NCI-H146 treated with DMSO at 0.1 percent for 48 hours (cell line): ENCODE data around the gene INPP4A.
"Not testable (repeated sequence)": the region's sequence is repeated elsewhere in the genome, so short reads cannot be mapped to it uniquely, and the experiment has no call there.

Experiments used
- DNase-seq: peaks from one replicate; lab custom pipeline; 2025; ENCODE audit not compliant: unreplicated experiment; lab: John Stamatoyannopoulos, UW

Gene INPP4A

DNA sequence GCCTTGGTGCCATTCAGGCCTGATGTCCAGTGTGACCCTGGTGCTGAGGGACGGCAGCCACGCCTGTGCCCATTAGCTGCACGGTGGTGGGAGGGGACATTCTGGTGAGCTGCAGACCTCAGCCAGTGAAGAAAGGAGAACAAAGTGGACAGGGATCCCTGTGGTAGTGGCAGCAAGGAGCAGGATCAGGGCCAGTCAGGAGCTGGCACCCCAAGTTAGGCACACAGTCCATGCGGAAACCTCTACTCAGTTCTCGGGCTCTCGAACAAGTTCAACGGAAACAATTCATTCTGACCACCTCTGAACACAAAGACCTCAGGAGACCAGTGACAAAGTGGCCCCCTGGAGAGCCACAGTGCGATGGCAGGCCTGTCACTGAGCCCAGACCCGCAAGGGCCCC lies 133.6 kb downstream of the INPP4A start:
- DNase-seq: no peak

DNA sequence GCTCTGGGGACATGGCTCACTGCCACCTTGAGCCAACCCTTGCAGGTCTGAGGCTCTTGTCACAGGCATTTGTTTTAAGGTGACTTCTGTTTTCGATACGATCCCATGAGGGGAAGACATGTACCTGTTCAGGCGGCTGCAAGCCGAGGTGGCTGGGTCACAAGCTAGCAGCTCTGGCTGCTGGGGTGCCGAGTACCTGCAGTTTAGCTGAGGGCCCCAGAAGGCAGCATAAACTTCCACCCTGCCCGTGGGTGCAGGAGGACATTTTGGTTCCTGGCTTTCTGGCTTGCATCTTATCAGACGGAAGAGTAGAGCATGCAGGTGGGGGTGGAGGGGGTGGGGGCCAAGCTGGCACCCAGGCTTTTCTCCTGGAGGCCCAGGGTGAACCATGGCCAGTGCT lies 135.3 kb downstream of the INPP4A start:
- DNase-seq: no peak

DNA sequence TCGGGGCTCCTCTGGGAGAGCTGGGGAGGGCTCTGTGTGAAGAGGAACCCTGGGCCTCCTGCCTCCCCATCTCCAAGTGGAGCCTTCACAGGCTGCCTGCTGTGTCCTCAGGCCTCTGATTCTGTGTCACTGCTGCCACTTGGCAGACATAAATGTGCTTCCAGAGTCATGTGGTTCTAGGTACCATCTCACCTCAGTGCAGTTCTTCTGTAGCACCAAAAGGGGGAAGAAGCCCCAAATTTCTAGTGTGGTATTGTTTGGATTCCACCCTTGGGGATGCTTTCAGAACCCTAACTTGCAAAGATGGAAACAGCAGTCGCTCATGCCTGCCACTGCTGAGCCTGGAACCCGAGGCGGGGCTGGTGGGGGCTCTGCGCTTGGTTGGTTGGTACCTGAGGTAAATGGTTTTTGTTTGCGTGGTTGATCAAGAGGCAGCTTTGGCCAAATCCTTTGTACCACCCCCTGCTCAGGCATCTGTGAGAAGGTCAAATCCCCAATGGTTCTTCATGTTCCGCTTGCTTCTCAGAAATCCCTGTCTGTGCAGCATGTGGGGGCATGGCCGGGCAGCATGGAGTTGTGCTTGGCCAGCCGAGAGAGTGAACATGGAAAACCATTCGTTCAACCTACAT lies 136.1 kb downstream of the INPP4A start:
- no peak for DNase-seq

DNA sequence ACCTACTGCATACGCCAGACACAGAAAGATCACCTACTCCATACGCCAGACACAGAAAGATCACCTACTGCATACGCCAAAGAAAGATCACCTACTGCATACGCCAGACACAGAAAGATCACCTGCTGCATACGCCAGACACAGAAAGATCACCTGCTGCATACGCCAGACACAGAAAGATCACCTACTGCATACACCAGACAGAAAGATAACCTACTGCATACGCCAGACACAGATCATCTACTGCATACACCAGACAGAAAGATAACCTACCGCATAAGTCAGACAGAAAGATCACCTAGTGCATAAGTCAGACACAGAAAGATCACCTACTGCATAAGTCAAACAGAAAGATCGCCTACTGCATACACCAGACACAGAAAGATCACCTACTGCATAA lies 137.9 kb downstream of the INPP4A start:
- DNase-seq: no peak

DNA sequence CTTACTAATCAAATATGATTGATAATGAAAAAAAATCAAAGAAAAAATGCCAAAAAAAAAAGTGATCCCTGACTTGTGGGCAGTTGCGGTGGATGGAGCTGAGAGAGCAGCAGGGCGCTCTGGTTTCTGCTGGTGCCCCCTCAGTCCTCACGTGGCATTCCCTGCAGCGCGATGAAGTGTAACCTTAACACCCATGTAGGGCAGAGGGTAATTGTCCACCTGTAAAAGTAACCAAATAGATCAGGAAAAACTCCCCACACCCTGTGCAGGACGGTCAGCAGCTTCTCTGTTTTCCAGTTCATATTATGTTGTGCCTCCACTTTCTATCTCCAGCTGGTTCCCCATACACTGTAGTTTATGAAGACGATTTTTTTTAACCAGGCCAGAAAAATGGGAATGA lies 138.6 kb downstream of the INPP4A start:
- no peak for DNase-seq

DNA sequence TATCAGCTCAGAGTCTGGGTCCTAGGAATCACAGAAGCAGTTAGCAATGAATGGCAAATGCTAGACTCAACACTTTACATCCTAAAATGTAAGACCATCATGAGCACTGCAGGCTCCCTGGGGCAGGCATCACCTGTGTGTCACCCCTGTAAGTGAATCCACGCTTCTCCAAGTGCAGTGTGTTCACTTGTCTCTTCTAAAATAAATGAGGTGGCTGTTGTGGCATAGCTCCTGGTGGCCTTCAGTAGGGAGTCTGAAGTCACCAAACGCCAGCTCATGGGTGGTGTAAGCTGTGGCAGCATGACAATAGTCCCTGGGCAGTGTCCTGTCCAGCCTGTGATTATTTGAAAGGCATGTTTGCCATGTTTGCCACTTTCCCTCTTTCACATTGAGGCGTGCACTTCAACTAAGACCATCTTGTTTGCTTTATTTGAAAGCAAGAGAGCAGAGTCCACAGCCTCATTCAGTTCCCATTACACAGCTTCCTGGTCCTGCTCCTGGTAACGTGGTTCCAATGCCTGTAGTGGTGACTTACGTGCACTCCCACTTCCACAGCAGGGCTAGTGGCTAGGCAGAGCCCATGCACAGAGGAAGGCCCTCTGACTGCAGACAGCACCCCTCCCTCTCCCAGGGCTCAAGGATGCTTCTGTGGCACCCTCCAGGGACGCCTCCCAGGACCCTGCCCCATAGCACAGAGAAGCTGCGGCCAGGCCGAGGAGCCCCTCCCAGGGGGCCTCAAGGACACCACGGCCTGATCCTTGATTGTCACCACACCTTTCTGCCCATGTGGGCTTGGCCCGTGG lies 139.4 kb downstream of the INPP4A start:
- peak; percentile 49 for DNase-seq

DNA sequence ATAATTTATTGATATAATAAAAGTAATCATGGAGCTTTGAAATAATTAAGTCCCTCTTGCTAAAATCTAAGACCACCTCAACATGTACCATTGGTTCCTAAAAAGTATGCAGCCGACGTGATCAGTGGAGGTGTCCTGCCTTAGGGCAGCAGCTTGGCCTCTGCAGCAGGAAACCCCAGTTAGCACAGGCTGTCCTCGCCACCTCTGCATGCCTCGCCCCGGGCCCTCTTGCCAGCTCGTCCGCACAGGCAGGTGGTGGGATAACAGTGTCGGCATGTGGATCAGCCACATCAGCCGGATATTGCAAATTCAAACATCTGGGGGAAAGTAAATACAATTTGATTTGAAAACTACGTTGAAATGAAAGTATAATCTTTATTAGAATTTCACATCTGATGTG lies 140.7 kb downstream of the INPP4A start:
- no peak for DNase-seq

DNA sequence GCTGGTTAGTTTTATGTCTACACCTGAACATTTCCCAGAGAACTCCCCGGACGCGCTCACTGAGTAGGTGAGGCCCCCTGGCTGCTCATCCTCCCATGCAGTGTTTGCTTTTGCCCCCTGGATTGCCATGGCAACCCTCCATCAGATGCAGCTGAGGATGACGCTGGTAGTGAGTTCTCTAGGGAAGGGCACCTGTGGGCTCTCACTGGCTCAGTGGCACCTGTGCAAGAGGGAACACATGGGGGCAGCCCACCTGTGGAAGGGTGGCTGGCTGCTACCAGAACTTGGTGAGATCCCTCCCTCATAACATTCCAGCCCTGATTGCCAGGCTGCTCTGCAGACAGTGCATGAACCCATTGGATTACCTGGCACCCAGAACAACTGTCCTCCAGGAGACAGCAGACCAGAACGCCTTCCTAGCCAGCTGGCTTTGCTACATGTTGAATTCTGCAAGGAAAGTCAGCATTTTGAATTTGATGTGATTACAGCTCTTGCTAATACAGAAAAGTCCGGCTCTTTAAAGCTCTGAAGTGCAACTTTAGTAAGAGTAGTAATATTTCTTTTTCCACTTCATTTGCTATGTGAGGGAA lies 142.0 kb downstream of the INPP4A start:
- no peak for DNase-seq

DNA sequence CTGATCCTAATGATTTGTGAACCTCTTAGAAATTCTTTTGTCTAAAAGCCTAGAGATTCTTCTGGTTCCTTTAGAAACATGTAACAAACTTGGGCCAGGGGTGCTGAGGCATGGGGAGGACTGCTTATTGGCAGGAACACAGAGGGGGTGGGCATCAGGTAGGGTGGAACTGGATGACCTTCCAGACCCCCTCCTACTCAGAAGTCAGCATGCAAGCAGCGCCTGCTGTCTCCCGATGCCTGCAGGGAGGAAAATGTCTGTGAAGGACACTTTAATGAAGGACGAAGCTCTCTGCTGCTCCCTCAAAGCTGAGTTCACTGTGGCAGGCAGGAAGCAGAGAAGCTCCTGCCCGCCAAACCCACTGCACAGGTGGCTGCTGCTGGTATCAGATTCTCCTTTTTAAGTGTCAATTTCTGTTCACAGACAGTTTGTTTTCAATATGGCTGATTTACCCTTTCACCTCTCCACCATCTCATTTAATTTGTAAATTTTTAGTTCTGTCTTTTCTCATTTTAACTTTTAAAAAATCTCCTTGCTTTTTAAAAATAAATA lies 144.3 kb downstream of the INPP4A start:
- no peak for DNase-seq

DNA sequence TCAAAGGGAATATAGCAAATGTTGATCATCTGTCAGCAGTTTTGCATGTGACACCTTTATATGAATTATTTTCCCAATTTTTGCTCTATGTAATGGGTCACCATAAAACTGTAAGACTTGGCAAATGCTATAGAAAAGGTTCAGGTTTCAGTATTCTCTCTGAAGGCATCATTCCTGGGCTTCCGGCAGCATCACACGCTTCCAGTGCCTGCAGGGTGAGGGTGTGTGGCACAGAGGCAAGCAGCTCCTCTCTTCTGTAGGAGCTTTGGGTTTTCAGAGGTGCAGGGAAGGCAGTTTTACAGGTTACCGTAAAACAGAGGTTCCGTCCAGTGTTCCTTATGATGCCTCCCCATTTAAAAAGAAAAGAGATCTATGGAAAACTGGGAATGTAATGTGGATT lies 144.8 kb downstream of the INPP4A start:
- no peak for DNase-seq

DNA sequence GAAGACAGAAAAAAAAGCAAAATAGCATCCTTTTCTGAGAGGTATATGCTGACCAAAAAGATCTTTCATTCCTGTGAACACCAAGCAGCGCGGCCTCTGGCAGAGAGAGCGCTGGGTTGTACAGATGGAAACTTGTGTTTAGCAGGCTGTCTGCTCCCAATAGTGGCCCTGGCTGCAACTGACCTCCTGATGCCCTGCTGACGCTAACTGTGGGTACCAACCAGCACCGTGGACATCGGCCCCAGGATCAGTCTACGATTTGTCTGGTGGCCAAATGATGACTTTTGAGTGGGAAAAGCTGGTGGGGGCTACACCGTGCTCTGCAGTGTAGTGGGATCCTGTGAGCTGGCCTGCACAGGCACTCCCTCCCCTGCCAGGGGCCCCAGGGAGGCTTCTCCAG lies 147.9 kb downstream of the INPP4A start:
- no peak for DNase-seq

DNA sequence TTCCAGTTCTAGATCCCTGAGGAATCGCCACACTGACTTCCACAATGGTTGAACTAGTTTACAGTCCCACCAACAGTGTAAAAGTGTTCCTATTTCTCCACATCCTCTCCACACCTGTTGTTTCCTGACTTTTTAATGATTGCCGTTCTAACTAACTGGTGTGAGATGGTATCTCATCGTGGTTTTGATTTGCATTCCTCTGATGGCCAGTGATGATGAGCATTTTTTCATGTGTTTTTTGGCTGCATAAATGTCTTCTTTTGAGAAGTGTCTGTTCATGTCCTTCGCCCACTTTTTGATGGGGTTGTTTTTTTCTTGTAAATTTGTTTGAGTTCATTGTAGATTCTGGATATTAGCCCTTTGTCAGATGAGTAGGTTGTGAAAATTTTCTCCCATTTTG lies 150.0 kb downstream of the INPP4A start:
- not testable (repeated sequence) for DNase-seq

DNA sequence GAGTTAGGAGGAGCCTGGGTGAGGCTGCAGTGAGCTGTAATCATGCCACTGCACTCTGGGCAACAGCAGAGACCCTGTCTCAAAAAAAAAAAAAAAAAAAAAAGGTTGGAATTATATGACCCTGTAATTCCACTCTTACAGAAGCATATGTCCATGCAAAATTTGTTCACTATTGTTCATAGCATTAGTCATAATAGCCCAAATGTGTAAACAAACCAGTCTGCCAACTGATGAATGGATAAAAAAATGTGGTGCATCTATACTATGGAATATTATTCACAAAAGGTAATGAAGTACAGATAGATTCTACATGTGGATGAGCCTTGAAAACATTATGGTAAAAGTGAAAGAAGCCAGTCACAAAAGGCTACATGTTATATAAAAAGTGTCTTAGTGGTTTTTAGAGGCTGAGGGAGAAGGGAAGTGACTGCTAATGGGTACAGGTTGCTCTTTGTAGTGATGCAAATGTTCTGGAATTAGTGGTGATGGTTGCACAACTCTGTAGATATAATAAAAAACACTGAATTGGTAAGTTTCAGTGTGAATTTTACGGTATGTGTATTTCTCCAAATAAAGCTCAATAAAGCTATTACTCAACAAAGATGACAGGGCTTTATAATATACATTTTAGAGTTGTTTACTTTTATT lies 154.2 kb downstream of the INPP4A start:
- no peak for DNase-seq

DNA sequence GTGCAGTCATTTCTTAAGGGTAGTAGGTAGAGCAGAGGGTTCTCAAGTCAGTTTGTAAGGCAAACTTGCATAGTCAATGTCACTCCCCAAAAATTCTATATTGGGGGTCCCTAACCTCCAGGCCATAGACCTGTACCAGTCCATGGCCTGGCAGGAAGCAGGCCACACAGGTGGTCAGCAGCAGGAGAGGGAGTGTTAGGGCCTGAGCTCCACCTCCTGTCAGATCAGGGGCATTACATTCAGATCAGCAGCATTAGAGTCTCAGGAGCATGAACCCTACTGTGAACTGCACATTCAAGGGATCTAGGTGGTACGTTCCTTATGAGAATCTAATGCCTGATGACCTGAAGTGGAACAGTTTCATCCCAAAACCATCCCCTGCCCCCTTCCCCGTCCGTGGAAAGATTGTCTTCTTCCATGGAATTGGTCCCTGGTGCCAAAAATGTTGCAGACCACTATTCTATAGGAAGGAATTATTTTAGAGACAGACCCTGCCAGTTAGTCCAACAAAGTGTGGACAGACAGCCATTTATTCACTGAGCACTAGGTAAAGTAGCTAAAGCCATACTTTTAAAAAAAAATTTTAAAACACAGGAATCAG lies 157.0 kb downstream of the INPP4A start:
- peak; percentile 40 for DNase-seq

DNA sequence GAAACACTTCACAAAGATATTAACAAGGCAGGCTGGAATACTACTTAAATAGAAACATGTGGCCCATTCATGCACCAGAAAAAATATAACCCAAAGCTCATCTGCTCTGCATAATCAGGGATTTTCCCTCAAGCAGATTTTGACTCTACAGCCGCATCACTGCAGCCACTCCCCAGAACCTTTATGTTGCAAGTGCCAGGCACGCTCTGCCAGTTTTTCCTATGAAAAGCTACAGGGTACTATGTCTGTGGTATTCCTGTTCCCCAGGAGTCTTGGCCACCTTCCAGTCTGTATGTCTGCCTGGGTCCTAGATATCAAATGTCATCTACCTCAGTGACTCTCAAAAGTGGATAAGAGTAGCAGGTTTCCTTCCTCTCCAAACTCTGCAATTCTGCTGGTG lies 159.9 kb downstream of the INPP4A start:
- DNase-seq: no peak

DNA sequence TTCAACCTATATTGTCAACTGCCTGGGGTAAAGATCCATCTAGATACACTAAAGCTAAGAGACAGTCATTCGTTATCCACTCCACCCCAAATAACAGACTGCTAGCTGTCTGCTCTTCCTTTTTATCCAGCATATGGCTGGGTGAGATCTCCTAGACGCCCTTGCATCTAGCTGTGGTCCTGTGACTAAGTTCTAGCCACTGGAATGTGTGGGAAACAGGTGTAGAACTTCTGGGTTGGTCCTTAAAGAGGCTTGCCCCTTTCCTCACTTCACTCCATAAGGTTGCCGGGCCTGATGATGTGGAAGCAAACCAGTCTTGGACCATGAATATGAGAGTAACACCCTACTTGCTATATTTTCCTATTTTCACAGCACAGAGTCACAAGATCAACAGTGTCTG lies 160.4 kb downstream of the INPP4A start:
- no peak for DNase-seq

DNA sequence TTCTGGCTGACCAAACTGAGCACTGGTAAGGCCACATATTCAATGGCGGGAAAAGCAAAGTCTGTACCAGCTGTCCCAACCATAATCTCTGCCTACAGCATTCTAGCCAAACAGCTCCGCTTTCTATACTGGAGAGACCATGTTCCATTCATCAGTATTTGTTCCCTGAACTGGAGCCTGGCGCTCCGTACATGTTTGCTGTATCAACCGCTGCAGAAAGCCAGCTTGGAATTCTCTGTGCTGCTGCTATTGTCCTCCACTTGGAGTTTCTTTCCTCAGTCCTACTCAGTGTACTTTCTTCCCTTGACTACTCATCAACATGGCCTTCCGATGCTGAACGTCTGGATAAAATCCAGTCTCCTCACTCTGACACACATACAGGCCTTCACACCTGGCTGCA lies 161.8 kb downstream of the INPP4A start:
- DNase-seq: no peak

DNA sequence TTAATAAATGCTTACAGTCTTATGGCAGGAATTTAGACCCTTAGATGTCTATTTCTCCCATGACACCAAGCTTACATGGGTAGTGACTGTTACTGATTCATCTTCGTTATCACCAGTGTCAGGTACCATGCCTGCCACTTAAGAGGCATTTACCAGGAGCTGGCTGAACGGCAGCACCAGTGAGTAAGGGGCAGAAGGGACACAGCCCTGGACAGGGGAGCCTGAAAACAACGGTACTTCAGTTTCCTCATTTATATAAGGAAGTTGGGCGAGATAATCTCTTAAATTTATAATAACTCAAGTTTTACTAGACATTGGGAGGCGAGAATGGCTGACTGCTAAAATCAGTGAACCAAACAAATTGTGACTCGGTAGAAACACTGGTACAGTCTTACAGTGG lies 162.4 kb downstream of the INPP4A start:
- no peak for DNase-seq

DNA sequence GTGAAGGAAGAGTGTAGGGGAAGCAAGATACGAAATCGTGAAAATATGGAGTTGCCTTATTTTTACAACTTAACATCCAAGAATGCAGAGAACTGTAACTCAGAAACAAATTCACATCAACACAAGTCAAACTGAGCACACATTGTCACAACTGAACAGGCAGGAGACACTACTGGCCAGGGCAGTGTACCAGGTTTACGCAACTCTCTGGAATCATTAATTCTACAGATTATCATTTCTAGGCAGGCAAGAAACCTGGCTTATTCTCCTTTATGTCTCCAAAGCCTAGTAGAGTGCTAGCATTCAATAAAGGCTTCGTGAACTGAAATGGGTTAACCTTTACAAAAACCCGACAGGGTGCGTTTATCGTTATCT lies 163.1 kb downstream of the INPP4A start:
- DNase-seq: no peak

DNA sequence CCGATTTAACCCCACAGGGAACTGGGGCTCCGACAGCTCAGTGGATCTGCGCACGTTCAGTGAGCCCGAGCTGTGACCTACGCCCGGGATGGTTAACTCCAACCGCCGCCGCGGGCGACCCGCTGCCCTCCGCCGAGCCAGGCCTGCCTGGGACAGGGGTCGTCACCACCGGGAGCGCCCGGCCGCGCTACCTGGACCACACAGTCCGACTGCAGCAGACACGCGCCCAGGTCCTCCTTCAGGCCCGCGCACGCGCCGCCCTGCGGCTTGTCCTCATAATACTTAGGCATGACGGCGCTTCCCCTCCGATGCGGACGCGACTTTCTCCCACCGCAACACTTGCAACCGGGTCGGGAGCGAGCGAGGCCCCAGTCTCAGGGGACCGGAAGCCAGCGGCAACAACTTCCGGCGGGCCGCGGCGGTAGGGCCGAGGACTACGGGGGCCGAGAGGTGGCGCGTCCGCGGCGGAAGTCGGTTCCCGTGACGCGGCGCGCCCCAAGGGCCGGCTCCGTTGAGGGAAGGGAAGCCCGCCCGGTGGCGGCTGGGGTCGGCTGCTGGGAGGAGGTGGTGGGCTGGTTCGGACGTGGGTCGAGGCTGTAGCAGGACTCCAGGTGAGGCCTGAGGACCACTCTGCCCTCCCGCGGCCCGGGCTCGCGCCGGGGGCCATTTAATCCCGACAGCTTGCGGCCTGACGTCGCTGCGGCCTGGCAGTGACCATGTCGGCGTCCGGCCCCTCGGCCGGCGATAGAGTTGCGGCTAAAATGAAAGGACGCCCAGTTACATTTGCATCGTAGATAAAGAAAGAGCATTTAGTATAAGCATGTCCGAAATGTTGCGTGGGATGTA lies 163.7 kb downstream of the INPP4A start, which contains the start of the genes COA5 and UNC50:
Gene COA5 (minus strand): TSS at position 397 of the 846 bp plus-strand sequence. CDS start 107 bp downstream, at position 290.
Gene UNC50 (plus strand): TSS at position 474 of the 846 bp plus-strand sequence. CDS start 1,171 bp downstream, outside the sequence.
- DNase-seq: peak; percentile 75
